ENCODE data around the gene RUFY3. TPM values are rescaled to one million over a fixed set of nuclear protein-coding genes. Genes with fewer than 3 reads are reported as not detected.

The RUFY3 gene
- total and polyA plus RNA-seq, 2 of the 13 experiments (the other 11 are each of a cell fraction or from before 2014, with no cell fraction given), result 17.9 to 25.3 TPM

GRCh38 chr4:70705183-70706043, 16.4 kb upstream of the RUFY3 start (continued):
- TF ChIP-seq AFF4 (CRISPR knock-in tag; IDR thresholded peaks at IDR 0.05) (no peak), ZNF329 (CRISPR knock-in tag; IDR thresholded peaks at IDR 0.05; ENCODE audit: low read depth) (no peak), ZNF839 (CRISPR knock-in tag; IDR thresholded peaks at IDR 0.05; ENCODE audit: borderline replicate concordance) (no peak; the same call in 1 of the 2 replicates), ZFX (CRISPR knock-in tag; IDR thresholded peaks at IDR 0.05; ENCODE audit: low read depth) (peak; percentile 74), CEBPZ (IDR thresholded peaks at IDR 0.05; ENCODE audit: low read length) (no peak), NFE2L1 (CRISPR knock-in tag; IDR thresholded peaks at IDR 0.05; ENCODE audit: borderline replicate concordance) (no peak), ZNF724P (CRISPR knock-in tag; IDR thresholded peaks at IDR 0.05; ENCODE audit: borderline replicate concordance) (no peak), ZNF777 (CRISPR knock-in tag; IDR thresholded peaks at IDR 0.05) (0 out of 2 replicates have a peak, but pooled peaks have one; percentile 88), PBX3 (CRISPR knock-in tag; IDR thresholded peaks at IDR 0.05; ENCODE audit: borderline replicate concordance) (0 out of 2 replicates have a peak, but pooled peaks have one; percentile 47), ZNF790 (CRISPR knock-in tag; IDR thresholded peaks at IDR 0.05; ENCODE audit: borderline replicate concordance) (no peak; the same call in 1 of the 2 replicates), SNAPC2 (CRISPR knock-in tag; IDR thresholded peaks at IDR 0.05) (no peak), NR1H2 (CRISPR knock-in tag; IDR thresholded peaks at IDR 0.05; ENCODE audit: borderline replicate concordance, low read depth) (no peak), SMAD9 (CRISPR knock-in tag; IDR thresholded peaks at IDR 0.05) (no peak), MATR3 (CRISPR knock-in tag; IDR thresholded peaks at IDR 0.05) (no peak), AHR (CRISPR knock-in tag; IDR thresholded peaks at IDR 0.05) (no peak; the same call in 1 of the 2 replicates), ZNF788 (CRISPR knock-in tag; IDR thresholded peaks at IDR 0.05; ENCODE audit: borderline replicate concordance) (no peak), FOXM1 (CRISPR knock-in tag; IDR thresholded peaks at IDR 0.05) (no peak), SNAPC5 (CRISPR knock-in tag; IDR thresholded peaks at IDR 0.05; ENCODE audit: borderline replicate concordance) (no peak), HOXA7 (CRISPR knock-in tag; IDR thresholded peaks at IDR 0.05) (no peak), FOSL1 (CRISPR knock-in tag; IDR thresholded peaks at IDR 0.05; ENCODE audit: borderline replicate concordance) (no peak)
